ENCODE results near the gene ZBTB5.
A peak's percentile ranks its signal among the peaks of the same experiment; 100 is the strongest.
"Not testable (repeated sequence)": the region's sequence is repeated elsewhere in the genome, so short reads cannot be mapped to it uniquely, and the experiment has no call there.

The ZBTB5 gene

DNA sequence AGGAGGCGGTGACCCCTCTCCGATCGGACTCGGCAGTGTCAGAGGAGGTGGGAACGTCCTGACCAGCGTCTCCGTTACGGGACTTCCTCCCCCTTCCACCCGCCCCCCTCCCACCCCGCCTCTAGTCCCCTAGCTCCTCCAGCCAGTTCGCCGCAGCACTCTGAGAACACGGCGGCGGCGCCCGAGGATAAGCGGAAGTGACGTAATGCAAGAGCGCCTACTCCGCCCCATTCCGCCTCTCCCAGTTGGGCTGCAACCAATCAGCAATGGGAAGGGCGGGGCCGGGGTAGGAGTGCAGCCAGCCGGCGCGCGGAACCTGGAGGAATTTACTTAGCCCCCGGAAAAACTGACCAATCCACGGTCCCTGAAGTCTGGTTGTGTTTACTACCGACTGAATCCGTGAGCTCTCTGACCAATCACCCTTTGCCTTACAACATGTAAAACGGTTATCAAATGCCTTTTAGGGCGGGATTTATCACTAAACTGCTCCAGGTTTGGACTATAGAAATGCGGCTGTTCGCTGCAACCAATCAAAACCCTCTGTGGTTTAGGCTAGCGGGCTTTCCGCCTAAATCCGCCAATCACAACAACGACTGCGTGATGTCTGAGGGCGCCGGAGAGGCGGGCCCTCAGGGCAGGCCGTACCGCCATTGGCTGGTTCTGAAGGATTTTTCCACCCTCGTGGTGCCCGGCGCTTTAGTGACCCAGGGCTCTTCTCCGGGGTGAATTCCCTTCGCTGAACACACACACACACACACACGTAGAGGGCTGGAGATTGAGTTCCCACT, at the start of gene ZBTB5:
TSS of gene ZBTB5 (minus strand) at position 202 of the 788 bp plus-strand sequence. CDS start 22,899 bp downstream, outside the sequence.
- peak; percentile 99 for DNase-seq

DNA sequence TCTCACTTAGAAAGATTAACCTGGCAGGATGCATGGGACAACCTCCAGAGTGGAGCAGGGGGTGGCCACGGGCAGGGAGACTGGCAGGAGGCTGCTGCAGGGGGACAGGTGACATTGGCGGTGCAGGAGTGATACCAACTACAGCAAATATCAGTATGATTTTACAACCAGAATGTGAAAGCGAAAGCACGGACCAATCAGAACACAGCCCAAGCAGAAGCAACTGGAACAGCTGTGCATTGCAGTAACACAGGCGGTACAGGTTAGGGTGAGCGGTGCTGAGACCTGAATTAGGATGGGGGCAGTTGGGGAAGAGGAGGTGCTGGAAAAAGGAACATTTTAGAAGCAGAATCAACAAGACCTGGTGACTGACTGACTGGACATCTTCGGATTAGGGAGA, 49.7 kb upstream of the ZBTB5 start:
- DNase-seq, result no peak

- not testable (repeated sequence) for DNase-seq
Observed at GRCh38 chr9:37514415-37514814, 49.2 kb upstream of the ZBTB5 start.

- no peak for DNase-seq
Observed at GRCh38 chr9:37512437-37512836, 47.2 kb upstream of the ZBTB5 start.

DNA sequence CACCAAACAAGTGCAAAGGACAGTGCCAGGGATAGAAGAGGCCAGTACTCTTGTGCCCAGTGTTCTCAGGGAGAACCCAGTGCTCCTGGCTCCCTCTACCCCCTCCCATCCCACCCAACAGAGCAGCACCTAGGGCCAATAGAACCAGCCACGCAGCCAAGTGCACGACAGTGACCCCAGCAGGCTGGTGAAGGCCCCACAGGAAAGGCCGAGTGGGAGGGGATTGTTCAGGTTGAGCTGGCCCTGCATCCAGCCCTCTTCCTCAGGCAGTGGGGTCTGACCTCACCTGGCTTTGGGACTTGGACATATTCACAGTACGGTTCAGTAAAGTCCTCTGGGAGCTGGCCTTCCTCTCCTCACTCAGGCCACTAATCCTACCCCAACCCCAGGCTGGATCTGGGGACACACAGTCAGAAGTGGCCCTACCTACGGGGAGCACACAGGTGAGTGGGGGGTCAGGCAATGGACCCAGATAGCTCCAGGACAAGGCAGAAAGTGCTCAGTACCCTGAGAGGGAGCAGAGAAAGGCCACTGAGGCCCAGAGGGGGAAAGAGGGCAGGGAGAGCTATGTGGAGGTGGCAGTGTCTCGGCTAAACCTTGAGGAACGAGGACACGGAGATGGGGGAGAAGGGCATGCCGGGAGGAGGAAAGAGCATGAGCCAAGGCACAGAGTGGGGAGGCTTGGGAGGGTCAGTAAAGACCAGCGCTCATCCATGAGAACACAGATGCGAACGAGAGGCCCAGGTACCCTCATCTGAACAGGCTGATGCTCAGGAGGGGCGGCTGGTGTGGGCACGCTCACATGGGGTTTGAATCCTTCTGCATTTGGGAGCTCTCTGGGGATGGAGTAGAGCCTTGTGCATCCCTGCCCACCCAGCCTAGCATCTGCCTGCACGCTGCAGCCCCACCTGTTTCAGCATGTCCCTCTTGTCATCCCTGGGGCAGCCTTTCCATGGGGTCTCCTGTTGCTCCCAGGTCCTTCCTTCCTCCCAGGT, 46.1 kb upstream of the ZBTB5 start:
- no peak for DNase-seq

- not testable (repeated sequence) for DNase-seq
Observed at GRCh38 chr9:37510053-37510452, 44.8 kb upstream of the ZBTB5 start.

- no peak for DNase-seq
Observed at GRCh38 chr9:37509536-37509935, 44.3 kb upstream of the ZBTB5 start.

DNA sequence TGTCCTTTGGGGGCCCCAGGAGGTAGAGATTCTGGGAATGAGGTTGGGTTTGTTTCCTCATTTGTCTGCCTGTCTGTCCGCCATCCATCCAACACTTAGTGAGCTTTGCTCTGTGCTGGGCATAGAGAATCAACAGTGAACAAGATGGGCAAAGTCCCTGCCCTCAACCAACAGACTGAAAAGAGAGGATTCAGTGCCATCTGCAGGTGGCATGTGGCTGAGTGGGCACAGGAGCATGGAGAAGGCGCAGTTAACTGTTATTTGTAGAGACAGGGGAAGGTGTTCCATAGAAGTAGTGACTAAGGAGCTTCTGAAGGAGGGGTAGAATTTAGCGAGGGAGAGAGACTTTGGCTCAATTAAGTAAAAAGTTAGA, 43.6 kb upstream of the ZBTB5 start:
- DNase-seq, result no peak

DNA sequence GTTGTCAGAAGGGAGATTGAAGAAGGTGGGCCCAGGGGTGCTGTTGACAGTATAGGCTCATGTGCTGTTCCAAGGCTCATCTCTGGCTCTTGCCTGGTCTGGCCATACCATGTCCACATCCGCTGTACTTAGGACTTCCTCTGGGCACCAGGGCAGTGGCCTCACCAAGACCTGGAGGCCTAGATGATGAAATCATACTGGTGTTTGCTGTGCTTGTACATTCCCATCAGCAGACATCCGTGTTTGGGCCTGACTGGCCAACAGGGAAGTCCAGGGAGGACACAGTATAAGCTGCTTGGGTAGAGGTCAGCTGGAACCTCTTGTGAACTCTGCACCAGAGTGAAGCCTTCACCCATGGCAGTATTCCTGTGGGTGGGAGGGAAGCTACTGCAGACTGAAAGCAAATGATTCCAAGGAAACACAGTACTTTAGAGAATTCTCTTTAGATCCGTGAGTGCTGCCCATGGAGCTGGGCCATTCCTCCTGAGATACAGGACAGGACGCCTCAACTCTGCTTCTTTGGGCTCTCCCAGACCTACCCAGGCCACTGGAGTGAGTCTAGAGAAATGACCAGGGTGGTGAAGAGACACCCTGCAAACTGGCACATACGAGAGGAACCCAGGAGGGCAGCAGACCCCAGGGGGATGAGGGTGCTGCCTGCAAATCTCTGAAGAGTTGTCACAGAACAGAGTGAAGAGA, 43.0 kb upstream of the ZBTB5 start:
- no peak for DNase-seq

GRCh38 chr9:37507566-37508134, 42.4 kb upstream of the ZBTB5 start:
- DNase-seq, result no peak

DNA sequence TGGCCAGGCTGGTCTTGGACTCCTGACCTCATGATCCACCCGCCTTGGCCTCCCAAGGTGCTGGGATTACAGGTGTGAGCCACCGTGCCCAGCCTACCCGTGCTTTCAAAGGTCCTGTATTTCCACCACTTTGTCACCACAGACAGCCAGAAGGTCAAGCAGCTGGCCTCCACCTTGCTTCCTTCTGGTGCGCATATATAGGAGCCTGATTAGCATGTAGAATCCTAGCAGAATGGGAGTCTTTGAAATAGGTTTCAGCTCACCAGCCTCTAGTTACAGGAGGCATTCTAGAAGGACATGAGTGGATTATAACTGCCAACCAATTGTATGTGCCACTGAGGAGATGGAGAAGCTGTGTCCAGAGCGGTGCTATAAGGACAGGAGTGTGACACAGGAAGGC, 39.4 kb upstream of the ZBTB5 start:
- DNase-seq, result no peak

DNA sequence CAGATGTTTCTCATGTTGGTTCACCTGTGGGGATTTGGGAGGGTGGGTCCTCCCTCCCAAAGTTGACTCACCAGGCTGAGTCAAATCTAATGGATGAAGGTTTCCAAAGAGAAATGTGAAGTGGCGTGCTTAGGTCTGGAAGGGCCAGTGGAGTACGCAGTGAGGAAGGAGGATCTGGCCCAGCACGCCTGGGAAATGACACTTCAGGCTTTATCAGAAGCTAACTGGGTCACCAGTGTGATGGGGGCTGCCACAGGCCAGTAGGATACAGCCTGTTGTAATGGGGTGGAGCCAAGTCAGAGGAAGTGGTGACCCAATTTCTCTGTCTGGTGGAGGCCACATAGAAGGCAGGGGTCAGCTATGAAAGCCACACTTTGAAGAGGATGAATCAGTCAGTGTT, 38.5 kb upstream of the ZBTB5 start:
- DNase-seq, result no peak

GRCh38 chr9:37501957-37502596, 36.8 kb upstream of the ZBTB5 start:
- no peak for DNase-seq

DNA sequence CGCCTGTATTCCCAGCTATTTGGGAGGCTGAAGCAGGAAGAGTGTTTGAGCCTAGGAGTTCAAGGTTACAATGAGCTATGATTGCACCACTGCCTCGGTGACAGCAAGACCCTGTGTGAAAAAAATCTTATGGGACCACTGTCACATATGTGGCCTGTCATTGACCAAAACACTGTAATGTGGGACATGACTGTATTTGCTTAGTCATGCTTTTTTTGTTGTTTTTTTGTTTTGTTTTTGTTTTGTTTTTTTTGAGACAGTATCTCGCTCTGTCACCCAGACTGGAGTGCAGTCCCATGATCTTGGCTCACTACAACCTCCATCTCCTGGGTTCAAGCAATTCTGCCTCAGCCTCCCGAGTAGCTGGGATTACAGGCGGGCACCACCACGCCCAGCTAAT, 34.0 kb upstream of the ZBTB5 start:
- DNase-seq, result no peak

- DNase-seq, result no peak
Observed at GRCh38 chr9:37498457-37498856, 33.2 kb upstream of the ZBTB5 start.

- DNase-seq, result no peak
Observed at GRCh38 chr9:37497320-37497719, 32.1 kb upstream of the ZBTB5 start.

GRCh38 chr9:37496020-37496419, 30.8 kb upstream of the ZBTB5 start:
- no peak for DNase-seq

GRCh38 chr9:37495571-37495970, 30.3 kb upstream of the ZBTB5 start:
- DNase-seq, result no peak

GRCh38 chr9:37491939-37492338, 26.7 kb upstream of the ZBTB5 start:
- DNase-seq, result no peak

GRCh38 chr9:37486616-37487548, 21.6 kb upstream of the ZBTB5 start:
- DNase-seq, result no peak

- DNase-seq, result no peak
Observed at GRCh38 chr9:37486256-37486615, 21.0 kb upstream of the ZBTB5 start.
